ENCODE measurements around the gene NUP62.

Gene NUP62

GRCh38 chr19:49879243-49879963 is 49.9 kb downstream of the NUP62 start:
- DNase-seq, result no peak

GRCh38 chr19:49878744-49879070 is 50.6 kb downstream of the NUP62 start:
- no peak for DNase-seq

DNA sequence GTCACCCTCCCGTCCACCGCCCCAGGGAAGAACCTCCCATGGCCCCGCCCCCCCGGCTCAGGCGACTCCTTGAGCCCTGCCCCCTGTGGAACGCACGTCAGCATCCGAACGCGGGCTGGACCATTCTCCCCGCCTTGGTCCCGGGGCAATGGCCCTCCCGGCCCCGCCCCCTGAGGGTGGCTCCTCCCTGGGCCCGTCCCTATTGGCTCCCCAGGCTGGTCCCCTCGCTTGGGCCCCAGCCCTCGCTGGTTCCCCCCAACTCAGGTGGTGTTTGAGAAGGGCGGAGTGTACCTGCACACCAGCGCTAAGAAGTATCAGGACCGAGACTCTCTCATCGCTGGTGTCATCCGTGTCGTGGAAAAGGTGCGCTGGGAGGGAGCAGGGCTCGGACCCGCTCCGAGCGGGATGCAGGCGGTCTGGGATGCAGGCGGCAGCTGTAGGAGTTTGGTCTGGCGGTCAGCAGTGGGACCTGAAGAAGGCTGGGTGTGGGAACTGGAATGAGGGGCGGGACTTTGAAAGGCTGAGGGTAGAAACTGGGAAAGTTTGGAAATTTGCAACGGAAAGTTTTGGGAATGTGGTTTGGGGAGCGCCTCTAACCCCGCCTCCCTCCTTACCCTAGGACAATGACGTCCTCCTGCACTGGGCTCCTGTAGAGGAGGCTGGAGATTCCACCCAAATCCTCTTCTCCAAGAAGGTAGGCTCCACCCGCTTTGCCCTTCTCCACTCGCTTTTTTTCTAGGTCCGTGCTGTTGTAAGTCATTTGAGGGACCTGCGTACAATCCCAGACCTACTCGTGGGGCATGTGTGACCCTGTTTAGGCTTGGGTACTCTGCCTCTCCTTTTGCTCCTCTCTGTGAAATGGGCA is 51.2 kb downstream of the NUP62 start:
- peak; percentile 99 for DNase-seq

DNA sequence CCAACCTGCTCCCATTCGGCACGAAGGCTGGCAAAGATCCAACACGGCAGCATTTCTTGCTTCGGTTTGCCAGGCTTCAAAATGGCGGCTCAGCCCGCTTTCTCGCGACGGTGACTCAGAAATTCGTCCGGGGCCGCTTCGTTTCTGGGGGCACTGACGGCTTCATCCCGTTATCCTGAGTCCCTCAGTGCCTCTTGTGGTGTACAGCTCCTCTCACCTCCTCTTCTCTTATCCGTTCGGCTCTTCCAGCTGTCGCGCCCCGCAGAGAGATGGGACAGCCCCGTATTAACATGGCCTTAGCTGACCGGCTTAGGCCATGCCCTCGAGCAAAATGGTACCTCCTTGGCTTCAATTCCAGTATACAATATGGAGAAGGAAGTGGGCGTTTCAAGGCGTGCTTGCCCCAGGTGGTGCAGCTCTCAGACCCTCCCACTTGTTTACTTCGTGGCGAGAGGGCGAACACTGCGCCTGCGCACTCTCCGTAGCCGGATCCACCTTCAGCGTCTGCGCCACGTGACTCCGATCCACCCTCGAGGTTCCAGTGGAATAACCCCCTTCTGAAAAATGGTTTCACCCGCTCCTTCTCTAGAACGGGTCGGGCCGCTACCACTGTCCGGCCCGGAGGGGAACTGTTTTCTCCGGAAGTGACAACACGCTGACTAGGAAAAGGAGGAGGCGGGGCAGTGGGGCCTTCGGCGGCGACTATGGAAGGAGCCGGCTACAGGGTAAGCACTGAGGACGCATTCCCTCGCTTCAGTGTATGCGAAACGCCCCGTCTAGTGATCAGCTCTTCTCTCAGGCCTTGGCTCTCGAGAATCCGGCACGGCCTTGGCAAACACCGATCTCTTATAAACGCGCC is 52.1 kb downstream of the NUP62 start, which contains the start of the genes AKT1S1 and TBC1D17:
AKT1S1 (minus strand) TSS at position 336 of the 859 bp plus-strand sequence. CDS start 4,060 bp downstream, outside the sequence.
TBC1D17 (plus strand) TSS at position 683 of the 859 bp plus-strand sequence; CDS start at position 705, 22 bp downstream.
- peak; percentile 98 for DNase-seq

GRCh38 chr19:49876422-49877019 is 52.8 kb downstream of the NUP62 start:
- DNase-seq, result peak; percentile 99

- DNase-seq, result peak; percentile 72
Measured at GRCh38 chr19:49875857-49876421, 53.4 kb downstream of the NUP62 start.

GRCh38 chr19:49875177-49875576 is 54.1 kb downstream of the NUP62 start:
- no peak for DNase-seq

DNA sequence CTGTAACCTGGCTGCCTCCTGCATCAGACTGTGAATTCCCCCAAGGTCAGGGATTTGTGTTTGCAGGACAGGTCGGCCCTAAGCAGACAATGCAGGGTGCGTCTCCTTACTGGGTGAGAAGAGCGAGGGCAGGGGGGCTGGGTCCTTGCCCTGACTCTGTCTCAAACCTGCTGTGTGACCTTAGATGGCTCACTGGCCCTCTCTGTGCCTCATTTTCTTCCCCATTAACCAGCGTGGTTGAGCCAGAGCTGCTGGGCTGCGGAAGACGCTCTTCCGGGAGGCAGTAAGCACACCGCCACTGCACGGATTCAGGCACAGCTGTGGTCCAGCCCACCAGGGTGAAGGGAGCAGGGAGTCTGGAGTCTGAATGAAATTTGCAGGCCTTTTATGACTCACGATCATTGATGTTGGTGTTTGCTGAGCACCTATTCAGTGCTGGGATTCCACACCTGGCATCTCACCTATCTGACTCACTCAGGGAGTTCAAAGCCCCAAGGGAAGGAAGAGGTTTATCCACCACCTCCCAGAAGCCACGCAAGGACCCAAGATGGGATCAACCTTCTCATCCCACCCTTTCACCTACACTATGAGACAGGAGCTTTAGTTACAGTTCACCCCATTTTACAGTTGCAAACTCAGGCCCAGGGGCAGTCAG is 54.7 kb downstream of the NUP62 start:
- DNase-seq, result no peak

GRCh38 chr19:49873834-49874233 is 55.5 kb downstream of the NUP62 start:
- DNase-seq, result no peak

DNA sequence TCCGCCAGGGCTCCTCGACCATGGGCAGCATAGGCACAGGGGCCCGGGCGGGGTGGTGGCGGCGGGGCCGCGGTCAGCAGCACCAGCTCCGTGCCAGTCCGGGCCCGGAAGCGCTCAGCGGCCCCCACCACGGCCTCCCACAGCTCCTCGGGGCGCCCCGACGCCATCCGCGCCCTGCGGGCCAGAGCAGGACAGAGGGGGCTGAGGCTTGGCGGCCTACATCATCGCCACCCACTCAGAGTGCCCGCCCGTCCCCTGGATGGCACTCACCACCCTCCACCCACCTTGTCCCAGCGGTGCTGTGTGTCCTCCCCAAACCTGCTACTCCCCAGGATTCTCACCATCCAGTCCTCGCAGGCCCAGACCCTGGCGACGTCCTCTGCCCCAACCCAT is 56.2 kb downstream of the NUP62 start:
- no peak for DNase-seq

DNA sequence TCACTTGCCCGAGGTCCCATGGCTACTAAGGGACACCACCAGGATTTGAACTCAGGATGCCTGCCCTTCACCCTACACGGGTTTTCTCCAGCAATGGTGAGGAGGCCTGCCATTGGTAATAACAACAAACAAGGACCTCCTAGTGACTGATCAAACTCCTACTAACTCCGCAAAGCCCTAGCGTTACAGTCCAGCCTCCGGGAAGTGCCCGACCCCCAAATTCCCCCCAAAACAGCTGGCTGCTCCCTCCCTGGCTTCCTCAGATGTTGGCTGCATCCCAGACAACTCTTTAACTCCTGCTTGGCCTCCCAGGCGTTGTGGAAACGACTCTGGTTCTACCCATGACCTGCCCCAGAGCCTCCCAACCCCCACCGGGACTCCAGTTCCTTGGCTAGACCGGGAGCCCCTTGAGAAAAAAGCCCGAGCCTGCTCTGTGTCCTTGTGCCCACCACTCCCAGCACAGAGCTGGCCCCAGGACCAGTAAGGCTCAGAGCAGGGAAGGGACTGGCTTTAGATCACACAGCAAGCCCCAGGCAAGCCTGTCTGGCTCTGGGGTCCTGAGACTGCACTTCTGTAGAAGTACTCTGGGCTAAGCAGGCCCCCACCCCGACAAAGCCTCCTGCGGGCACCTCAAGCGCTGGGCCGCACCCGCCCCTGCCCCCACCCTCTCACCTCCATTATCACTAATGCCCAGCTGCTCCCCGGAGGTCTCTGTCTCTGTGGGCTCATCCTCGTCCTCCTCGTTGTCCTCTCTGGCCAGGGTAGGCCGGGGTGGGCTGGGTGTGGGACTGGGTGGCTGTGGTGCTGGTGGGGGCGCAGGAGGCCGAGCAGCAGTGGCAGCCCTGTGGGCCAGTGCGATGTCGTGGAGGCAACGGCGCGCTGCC is 56.8 kb downstream of the NUP62 start:
- no peak for DNase-seq

DNA sequence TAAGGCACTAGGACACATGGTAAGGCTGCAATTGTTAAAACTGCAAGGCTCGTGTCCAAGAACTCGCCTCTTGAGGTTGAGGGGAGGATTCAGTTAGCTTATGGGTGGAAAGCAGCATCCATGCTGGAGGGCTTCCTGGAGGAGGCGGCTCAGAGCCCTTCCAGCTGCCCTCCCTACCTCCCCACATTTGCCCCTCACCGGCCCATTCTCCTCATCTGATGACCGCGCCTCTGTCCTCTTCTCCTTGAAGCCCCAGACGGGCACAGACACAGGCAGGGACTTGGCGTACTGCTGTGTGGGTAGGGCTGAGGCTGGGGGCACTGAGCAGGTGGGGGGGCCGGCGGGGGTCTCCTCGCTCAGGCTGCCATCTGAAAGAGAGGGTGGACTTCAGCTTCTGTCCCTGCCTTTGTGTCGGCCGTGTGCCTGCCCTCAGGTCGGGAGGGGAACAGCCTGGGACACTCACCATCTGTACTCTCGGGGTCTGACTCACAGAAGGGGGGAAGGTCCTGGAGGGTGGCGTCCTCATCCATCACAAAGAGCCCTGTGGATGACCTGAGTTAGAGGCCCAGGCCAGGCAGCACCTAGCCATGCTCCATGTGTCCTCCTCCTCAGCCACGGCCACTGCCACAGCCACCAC is 57.8 kb downstream of the NUP62 start:
- no peak for DNase-seq

GRCh38 chr19:49870309-49870901 is 58.9 kb downstream of the NUP62 start:
- no peak for DNase-seq

GRCh38 chr19:49869484-49870308 is 59.6 kb downstream of the NUP62 start:
- peak; percentile 91 for DNase-seq

DNA sequence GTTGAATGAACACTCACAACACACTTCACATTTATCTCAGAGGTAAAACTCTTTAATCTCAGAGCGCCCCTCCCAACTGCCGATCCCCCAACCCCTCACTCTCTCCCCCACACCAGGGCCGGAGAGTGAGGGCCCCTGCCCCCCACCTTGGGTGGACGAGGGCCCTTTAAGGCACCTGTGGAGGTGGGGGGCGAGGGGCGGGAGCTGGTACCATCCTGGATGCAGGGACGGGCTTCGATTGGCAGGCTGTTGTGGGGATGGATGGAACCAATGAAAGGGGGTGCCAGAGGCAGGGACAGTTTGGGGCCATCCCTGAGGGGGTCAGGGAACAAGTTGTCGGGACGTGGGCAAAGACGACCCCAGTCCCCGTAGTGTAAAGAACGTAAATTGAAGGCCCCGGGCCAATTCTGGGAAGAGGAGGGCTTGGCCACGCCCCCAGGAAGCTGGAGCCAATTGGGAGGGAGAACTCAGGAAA is 60.3 kb downstream of the NUP62 start:
- no peak for DNase-seq

GRCh38 chr19:49866933-49867782 is 62.1 kb downstream of the NUP62 start, which contains the start of gene PNKP:
PNKP (minus strand) TSS chr19:49867576; CDS start chr19:49867204, 372 bp downstream.
- DNase-seq, result peak; percentile 91

GRCh38 chr19:49864890-49865289 is 64.4 kb downstream of the NUP62 start:
- DNase-seq, result no peak

- DNase-seq, result no peak
Measured at GRCh38 chr19:49863935-49864320, 65.4 kb downstream of the NUP62 start.
